HK-2 (cell line): Measurements from ENCODE around the gene SEPTIN7.

ENCODE experiments used
- DNase-seq: peaks from one replicate; pipeline ENCODE4 v3.0.0-alpha.2; 2018; ENCODE audit not compliant: unreplicated experiment

SEPTIN7 gene

GRCh38 chr7:35787925-35788324 is 12.9 kb upstream of the SEPTIN7 start:
- DNase-seq = no peak

GRCh38 chr7:35792472-35792871 is 8.4 kb upstream of the SEPTIN7 start:
- DNase-seq = no peak

- no peak for DNase-seq
Observed at GRCh38 chr7:35792873-35793489, 7.9 kb upstream of the SEPTIN7 start.

GRCh38 chr7:35797311-35797710 is 3.5 kb upstream of the SEPTIN7 start:
- DNase-seq = no peak

- DNase-seq = peak; percentile 94
Observed at GRCh38 chr7:35799846-35800717, 775 bp upstream of the SEPTIN7 start.

- DNase-seq = peak; percentile 77
Observed at GRCh38 chr7:35801392-35802101, 690 bp downstream of the SEPTIN7 start.

- DNase-seq = no peak
Observed at GRCh38 chr7:35802102-35802466, 1.2 kb downstream of the SEPTIN7 start.

- DNase-seq = no peak
Observed at GRCh38 chr7:35802649-35803048, 1.8 kb downstream of the SEPTIN7 start.

- no peak for DNase-seq
Observed at GRCh38 chr7:35804231-35804970, 3.5 kb downstream of the SEPTIN7 start.

GRCh38 chr7:35805876-35806275 is 5.0 kb downstream of the SEPTIN7 start:
- DNase-seq = no peak

- no peak for DNase-seq
Observed at GRCh38 chr7:35816514-35816913, 15.7 kb downstream of the SEPTIN7 start.

GRCh38 chr7:35817181-35817580 is 16.3 kb downstream of the SEPTIN7 start:
- DNase-seq = no peak

GRCh38 chr7:35817930-35818329 is 17.1 kb downstream of the SEPTIN7 start:
- DNase-seq = no peak

- no peak for DNase-seq
Observed at GRCh38 chr7:35818513-35818912, 17.7 kb downstream of the SEPTIN7 start.

GRCh38 chr7:35819310-35819709 is 18.5 kb downstream of the SEPTIN7 start:
- DNase-seq = no peak

GRCh38 chr7:35819954-35820703 is 19.3 kb downstream of the SEPTIN7 start:
- DNase-seq = no peak

- DNase-seq = no peak
Observed at GRCh38 chr7:35820858-35821257, 20.0 kb downstream of the SEPTIN7 start.

GRCh38 chr7:35823440-35823839 is 22.6 kb downstream of the SEPTIN7 start:
- no peak for DNase-seq

- no peak for DNase-seq
Observed at GRCh38 chr7:35825974-35826373, 25.1 kb downstream of the SEPTIN7 start.

GRCh38 chr7:35826751-35827150 is 25.9 kb downstream of the SEPTIN7 start:
- DNase-seq = no peak

- no peak for DNase-seq
Observed at GRCh38 chr7:35828817-35829216, 28.0 kb downstream of the SEPTIN7 start.
